Measurements from ENCODE around the gene MYLK. TPM values are rescaled to one million over a fixed set of nuclear protein-coding genes. Genes with fewer than 3 reads are reported as not detected.

The MYLK gene
- polyA plus RNA-seq, 1 donor = 296 TPM

DNA sequence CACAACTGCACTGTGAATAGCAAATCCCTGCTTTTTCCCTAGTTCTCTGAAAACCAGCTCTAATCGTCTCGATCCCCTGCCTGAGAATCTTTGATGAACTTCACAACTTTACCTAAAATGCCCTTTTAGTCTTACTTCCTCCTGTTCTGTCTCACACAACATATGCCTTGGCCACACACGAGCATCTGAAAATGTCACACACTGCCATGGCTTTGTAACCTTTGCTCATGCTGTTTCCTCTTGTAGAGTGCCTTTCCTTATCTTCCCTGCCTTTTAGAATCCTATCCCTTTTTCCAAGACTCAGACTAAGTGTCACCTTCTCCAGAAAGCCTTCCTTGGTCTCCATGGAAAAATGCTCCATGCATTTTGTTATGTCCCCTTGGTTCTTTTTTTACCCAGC is 227.9 kb downstream of the MYLK start:
- Histone ChIP-seq H3K27ac (ENCODE audit: low read length) (no peak overlapping the region), H3K36me3 (ENCODE audit: control insufficient read depth, insufficient read depth, low read length) (peaks cover 6% of the 10 kb centered on the region), H3K9me3 (ENCODE audit: control insufficient read depth, low read depth, low read length) (no peaks in the 10 kb centered on the region), H3K27me3 (ENCODE audit: control insufficient read depth, insufficient read depth, low read length) (no peaks in the 10 kb centered on the region), H3K4me3 (ENCODE audit: low read length) (no peak overlapping the region), H3K4me1 (ENCODE audit: control insufficient read depth, insufficient read depth, low read length) (peaks cover 31% of the 10 kb centered on the region)
- WGBS (ENCODE audit: insufficient coverage, low lambda C conversion rate) = 92% methylated on average over 2 of the region's 3 CpGs
- peak in 1 of 2 donors; percentile 55 for DNase-seq

DNA sequence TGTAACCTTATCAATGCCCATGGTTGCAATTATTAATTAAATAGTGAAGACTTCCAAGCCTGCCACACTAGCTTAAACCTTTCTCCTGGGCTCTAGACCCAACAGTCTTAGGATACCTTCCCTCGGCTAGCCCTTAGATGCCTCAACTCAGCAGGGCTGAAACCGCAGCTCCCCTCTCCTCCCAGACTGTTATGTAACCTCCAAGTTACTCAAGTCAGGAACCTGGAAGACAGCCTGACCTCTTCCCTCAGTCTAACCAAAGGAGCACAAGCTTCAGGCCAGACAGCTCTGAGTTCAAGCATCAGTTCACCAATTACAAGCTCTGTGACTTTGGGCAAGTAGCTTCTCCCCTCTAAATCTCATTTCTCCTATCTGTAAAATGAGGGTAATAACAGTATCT is 228.7 kb downstream of the MYLK start:
- peaks cover 6% of the 10 kb centered on the region for H3K36me3 ChIP-seq (ENCODE audit: control insufficient read depth, insufficient read depth, low read length)
- DNase-seq = no peak
- no CpG with 5 or more reads among the region's 2 CpGs for WGBS (ENCODE audit: insufficient coverage, low lambda C conversion rate)
- peaks cover 29% of the 10 kb centered on the region for H3K4me1 ChIP-seq (ENCODE audit: control insufficient read depth, insufficient read depth, low read length)
- no peak overlapping the region for H3K4me3 ChIP-seq (ENCODE audit: low read length)
- H3K27me3 ChIP-seq (ENCODE audit: control insufficient read depth, insufficient read depth, low read length) = no peaks in the 10 kb centered on the region
- no peaks in the 10 kb centered on the region for H3K9me3 ChIP-seq (ENCODE audit: control insufficient read depth, low read depth, low read length)
- no peak overlapping the region for H3K27ac ChIP-seq (ENCODE audit: low read length)

DNA sequence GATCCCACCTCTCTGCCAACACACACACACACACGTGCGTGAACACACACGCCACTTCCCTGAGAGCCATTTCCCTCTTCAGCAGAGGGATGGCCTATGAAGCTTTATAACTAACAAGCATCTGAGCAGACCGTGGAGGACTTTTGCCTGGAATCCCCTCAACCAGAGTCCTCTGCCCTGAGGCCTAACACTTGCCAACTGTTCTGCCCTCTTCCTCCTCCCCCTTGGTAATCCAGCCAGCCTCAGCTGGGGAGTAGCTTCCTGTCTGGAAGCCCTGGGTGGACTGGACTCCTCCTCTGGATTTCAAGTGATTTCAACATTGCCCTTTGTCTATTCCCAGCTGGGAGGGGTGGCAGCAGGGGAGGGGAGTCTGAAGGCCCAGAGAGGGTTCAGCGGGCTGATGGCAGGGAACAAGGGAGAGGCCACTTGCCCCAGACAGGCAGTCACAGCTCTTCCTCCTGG is 230.9 kb downstream of the MYLK start:
- no peaks in the 10 kb centered on the region for H3K9me3 ChIP-seq (ENCODE audit: control insufficient read depth, low read depth, low read length)
- H3K4me1 ChIP-seq (ENCODE audit: control insufficient read depth, insufficient read depth, low read length) = peaks cover 27% of the 10 kb centered on the region
- WGBS (ENCODE audit: insufficient coverage, low lambda C conversion rate) = no CpG with 5 or more reads among the region's 5 CpGs
- peak; percentile 82 to 93 for DNase-seq
- peak overlapping the region; percentile 39 for H3K27ac ChIP-seq (ENCODE audit: low read length)
- H3K27me3 ChIP-seq (ENCODE audit: control insufficient read depth, insufficient read depth, low read length) = no peaks in the 10 kb centered on the region
- H3K36me3 ChIP-seq (ENCODE audit: control insufficient read depth, insufficient read depth, low read length) = peaks cover 9% of the 10 kb centered on the region
- no peak overlapping the region for H3K4me3 ChIP-seq (ENCODE audit: low read length)

DNA sequence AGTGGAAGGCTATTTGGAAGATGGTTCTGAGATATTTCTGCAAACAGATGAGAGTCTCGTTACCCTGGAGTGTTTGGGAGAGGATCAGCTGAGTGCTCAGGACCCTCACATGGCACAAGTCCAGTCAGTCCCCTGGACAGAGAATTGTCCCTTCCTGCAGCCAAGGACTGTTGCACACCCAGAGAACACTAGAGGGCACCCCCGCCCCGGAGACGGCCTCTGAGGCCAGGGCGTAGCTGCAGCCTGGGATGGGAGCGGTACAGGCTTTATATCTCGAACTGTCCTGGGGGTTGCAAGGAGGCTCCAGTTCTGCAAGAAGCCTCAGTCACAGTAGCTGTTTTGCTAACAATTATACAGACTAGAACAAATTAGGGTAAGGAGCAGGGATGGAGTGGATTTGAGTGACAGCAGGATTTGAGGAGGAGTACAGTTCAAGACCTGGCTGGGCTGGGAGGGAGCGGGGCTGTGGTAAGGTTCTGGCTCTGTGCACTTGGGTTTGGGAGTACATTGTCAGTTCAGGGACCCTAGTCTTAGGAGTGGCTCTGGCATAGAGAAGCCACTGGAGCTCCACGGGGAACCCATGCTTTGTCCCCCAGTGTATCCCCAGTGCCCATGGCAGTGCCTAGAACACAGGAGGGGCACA is 231.7 kb downstream of the MYLK start:
- Histone ChIP-seq H3K4me3 (ENCODE audit: low read length) (no peak overlapping the region), H3K27ac (ENCODE audit: low read length) (peak overlapping the region; percentile 39), H3K4me1 (ENCODE audit: control insufficient read depth, insufficient read depth, low read length) (peaks cover 21% of the 10 kb centered on the region), H3K36me3 (ENCODE audit: control insufficient read depth, insufficient read depth, low read length) (peaks cover 13% of the 10 kb centered on the region), H3K27me3 (ENCODE audit: control insufficient read depth, insufficient read depth, low read length) (no peaks in the 10 kb centered on the region), H3K9me3 (ENCODE audit: control insufficient read depth, low read depth, low read length) (no peaks in the 10 kb centered on the region)
- peak; percentile 62 to 67 for DNase-seq
- WGBS (ENCODE audit: insufficient coverage, low lambda C conversion rate) = no CpG with 5 or more reads among the region's 9 CpGs

DNA sequence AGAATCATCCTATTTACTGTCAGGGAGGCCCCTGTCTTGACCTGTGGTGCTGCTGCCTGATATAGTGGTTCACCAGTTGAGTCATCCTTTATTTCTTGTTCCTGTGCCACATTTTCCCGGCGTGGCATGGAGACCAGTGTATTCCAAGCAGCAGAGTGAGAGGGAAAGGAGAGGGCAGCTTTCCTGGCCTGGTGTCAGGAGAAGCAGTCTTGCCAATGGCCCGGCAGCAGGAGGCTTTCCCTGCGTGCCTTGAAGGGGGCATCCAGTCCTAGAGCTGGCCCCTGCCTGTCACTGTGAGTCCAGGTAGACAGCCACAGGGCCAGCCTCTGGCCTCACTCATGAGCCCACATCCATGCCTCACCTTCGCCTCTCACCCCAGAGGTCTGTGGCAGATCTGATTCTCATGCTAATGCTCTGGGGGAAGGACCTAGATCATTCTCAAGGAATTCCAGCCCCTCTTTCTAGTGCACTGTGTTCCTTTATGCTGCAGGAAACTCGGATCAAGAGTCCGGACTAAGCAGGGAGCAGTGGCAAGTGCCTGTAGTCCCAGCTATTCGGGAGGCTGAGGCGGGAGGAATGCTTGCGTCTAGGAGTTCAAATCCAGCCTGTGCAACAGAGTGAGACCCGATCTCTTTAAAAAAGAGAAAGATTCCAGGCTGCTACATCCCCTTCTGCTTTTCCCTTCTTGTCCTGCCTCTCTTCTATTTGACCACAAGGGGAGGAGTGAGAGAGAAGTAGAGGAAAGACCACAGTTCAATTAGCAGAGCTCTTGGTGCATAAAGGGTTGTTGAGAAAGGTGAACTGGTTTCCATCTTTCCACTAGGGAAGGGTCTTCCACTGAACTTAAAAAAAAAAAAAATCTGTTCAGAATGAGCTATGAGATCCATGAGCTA is 232.4 kb downstream of the MYLK start:
- H3K4me1 ChIP-seq (ENCODE audit: control insufficient read depth, insufficient read depth, low read length) = peaks cover 16% of the 10 kb centered on the region
- H3K27ac ChIP-seq (ENCODE audit: low read length) = no peak overlapping the region
- no peak overlapping the region for H3K4me3 ChIP-seq (ENCODE audit: low read length)
- H3K27me3 ChIP-seq (ENCODE audit: control insufficient read depth, insufficient read depth, low read length) = no peaks in the 10 kb centered on the region
- no peak for DNase-seq
- no CpG with 5 or more reads among the region's 11 CpGs for WGBS (ENCODE audit: insufficient coverage, low lambda C conversion rate)
- H3K36me3 ChIP-seq (ENCODE audit: control insufficient read depth, insufficient read depth, low read length) = peaks cover 15% of the 10 kb centered on the region
- H3K9me3 ChIP-seq (ENCODE audit: control insufficient read depth, low read depth, low read length) = no peaks in the 10 kb centered on the region

DNA sequence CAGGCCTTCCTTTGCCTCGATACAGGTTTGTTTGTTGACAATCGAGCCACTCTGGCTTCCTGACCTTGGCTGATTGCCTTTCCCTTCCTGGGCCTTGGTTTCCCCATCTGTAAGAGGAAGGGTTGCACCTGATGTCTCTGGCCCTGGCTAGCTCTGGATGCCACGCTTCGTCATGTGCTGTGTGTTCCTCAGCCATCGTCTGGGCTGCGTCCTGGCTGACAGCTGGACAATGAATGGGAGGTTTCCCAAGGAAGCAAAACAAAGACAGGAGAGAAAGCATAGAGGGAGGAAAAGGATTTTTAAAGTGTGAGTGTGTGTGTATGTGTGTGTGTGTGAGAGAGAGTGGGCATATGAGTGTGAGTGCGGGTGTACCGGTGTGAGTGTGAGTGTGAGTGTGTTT is 234.0 kb downstream of the MYLK start:
- Histone ChIP-seq H3K27ac (ENCODE audit: low read length) (no peak overlapping the region), H3K9me3 (ENCODE audit: control insufficient read depth, low read depth, low read length) (no peaks in the 10 kb centered on the region), H3K36me3 (ENCODE audit: control insufficient read depth, insufficient read depth, low read length) (peaks cover 19% of the 10 kb centered on the region), H3K27me3 (ENCODE audit: control insufficient read depth, insufficient read depth, low read length) (no peaks in the 10 kb centered on the region), H3K4me3 (ENCODE audit: low read length) (no peak overlapping the region), H3K4me1 (ENCODE audit: control insufficient read depth, insufficient read depth, low read length) (peaks cover 16% of the 10 kb centered on the region)
- 100% methylated on average over 2 of the region's 8 CpGs for WGBS (ENCODE audit: insufficient coverage, low lambda C conversion rate)
- DNase-seq = no peak

DNA sequence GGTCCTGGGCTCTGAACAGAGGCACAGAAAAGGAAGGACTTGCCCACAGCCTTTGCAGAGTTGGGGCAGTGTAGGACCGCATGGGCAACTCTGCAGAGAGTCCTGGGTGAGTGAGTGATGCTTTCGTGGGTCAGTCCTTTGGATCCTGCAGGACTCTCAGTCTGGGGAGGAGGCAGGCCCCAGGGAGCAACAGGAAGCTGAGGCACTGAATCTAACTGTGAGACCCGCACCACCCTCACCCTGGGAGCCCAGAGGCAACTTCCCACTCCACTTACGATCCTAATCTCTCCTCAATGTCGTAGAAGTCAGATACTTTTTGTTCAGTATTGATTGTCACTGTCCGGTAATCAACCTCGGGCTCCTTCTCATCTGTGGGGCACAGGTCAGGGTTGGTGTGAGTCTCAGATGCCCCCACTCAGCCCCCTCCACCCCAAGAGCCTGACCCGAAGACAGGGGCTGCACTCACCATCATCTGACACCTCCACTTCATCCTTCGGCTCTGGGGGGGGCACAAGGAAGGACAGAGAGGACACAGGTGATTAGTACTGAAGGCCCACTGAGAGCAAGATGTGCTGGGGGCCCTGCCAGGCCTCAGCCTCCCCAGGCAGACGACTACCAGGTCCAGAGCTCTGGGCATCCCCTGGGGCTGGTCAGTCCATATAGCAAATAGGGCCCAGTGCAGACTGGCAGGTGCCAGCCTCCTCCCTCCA is 235.3 kb downstream of the MYLK start:
- Histone ChIP-seq H3K27ac (ENCODE audit: low read length) (no peak overlapping the region), H3K4me3 (ENCODE audit: low read length) (no peak overlapping the region), H3K27me3 (ENCODE audit: control insufficient read depth, insufficient read depth, low read length) (no peaks in the 10 kb centered on the region), H3K36me3 (ENCODE audit: control insufficient read depth, insufficient read depth, low read length) (peaks cover 19% of the 10 kb centered on the region), H3K9me3 (ENCODE audit: control insufficient read depth, low read depth, low read length) (no peaks in the 10 kb centered on the region), H3K4me1 (ENCODE audit: control insufficient read depth, insufficient read depth, low read length) (peaks cover 14% of the 10 kb centered on the region)
- WGBS (ENCODE audit: insufficient coverage, low lambda C conversion rate) = no CpG with 5 or more reads among the region's 10 CpGs
- DNase-seq = no peak

DNA sequence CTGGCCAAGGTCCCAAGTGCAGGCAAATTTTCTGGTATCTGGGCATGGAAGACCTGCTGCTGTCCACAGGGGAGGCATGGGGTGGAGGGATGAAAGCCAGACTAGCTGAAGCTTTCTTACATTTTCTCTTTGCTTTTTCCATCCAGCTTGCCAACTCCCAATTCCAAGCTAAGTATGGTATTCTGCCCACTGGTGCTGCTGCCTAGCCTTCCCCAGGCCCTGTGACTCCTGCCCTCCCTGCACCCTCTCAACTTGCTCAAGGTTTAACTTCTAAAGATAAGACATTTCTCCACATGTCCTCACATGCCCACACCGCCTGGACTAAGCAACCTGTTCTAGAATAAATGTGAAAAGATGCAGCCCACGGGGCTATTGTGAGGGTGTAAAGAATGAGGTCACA is 239.8 kb downstream of the MYLK start:
- DNase-seq = no peak
- peaks cover 21% of the 10 kb centered on the region for H3K36me3 ChIP-seq (ENCODE audit: control insufficient read depth, insufficient read depth, low read length)
- no peaks in the 10 kb centered on the region for H3K27me3 ChIP-seq (ENCODE audit: control insufficient read depth, insufficient read depth, low read length)
- no peak overlapping the region for H3K4me3 ChIP-seq (ENCODE audit: low read length)
- H3K4me1 ChIP-seq (ENCODE audit: control insufficient read depth, insufficient read depth, low read length) = peaks cover 5% of the 10 kb centered on the region
- H3K27ac ChIP-seq (ENCODE audit: low read length) = no peak overlapping the region
- no CpG with 5 or more reads among the region's 2 CpGs for WGBS (ENCODE audit: insufficient coverage, low lambda C conversion rate)
- peaks cover 4% of the 10 kb centered on the region for H3K9me3 ChIP-seq (ENCODE audit: control insufficient read depth, low read depth, low read length)

DNA sequence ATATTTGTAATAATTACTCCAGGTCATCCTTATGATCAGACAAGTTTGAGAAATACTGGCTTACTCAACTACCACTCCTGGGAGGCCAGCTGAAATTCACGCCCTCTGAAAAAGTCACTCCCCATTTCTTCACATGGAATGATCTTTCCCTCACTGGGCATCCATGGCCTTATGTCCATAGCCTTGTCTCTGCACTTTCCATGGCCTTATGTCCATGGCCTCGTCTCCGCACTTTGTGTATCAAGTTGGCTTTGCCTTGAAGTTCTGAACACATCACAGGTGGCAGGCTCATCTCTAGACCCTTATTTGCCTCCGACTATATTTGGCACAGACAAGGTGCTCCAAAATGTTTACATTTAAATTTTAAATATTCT is 241.2 kb downstream of the MYLK start:
- no peak overlapping the region for H3K27ac ChIP-seq (ENCODE audit: low read length)
- no peak for DNase-seq
- peaks cover 5% of the 10 kb centered on the region for H3K4me1 ChIP-seq (ENCODE audit: control insufficient read depth, insufficient read depth, low read length)
- no peaks in the 10 kb centered on the region for H3K27me3 ChIP-seq (ENCODE audit: control insufficient read depth, insufficient read depth, low read length)
- WGBS (ENCODE audit: insufficient coverage, low lambda C conversion rate) = no CpG with 5 or more reads among the region's 4 CpGs
- H3K4me3 ChIP-seq (ENCODE audit: low read length) = no peak overlapping the region
- H3K9me3 ChIP-seq (ENCODE audit: control insufficient read depth, low read depth, low read length) = peaks cover 4% of the 10 kb centered on the region
- H3K36me3 ChIP-seq (ENCODE audit: control insufficient read depth, insufficient read depth, low read length) = peaks cover 26% of the 10 kb centered on the region

DNA sequence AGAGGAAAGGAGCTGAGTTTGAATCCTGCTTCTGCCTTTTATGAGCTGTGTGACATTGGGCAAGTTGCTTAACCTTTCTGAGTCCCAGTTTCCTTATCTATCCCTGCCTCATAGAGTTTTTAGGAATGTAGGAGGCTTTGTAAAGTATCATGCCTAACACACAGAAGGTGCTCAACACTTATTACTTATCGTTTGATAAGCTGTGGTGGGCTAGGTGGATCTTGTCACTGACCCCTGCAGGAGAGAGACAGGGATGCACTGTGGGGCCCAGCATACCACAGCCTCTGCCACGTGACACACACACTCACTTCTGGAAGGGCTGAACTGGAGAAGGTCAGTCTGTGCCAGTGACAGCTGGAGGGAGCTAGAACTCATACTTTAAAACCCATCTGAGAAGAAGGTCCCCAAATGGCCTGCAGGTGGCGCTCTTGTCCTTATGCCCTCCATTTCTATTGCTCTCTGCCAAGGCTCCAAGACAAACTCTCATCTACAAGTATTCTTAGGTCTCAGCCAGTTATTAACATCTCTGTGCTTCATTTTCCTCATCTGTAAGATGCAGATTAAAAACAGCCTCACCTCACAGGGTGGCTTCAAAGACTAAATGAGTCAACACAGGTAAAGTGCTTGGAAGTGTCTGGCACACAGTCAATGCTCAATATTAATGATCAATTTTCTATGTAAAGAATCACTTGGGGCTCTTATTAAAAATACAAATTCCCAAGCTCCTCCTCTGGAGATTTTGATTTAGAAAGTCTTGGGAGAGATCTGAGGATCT is 241.8 kb downstream of the MYLK start:
- Histone ChIP-seq H3K27me3 (ENCODE audit: control insufficient read depth, insufficient read depth, low read length) (no peaks in the 10 kb centered on the region), H3K4me3 (ENCODE audit: low read length) (no peak overlapping the region), H3K4me1 (ENCODE audit: control insufficient read depth, insufficient read depth, low read length) (peaks cover 5% of the 10 kb centered on the region), H3K9me3 (ENCODE audit: control insufficient read depth, low read depth, low read length) (peaks cover 4% of the 10 kb centered on the region), H3K27ac (ENCODE audit: low read length) (no peak overlapping the region), H3K36me3 (ENCODE audit: control insufficient read depth, insufficient read depth, low read length) (peaks cover 30% of the 10 kb centered on the region)
- DNase-seq = peak; percentile 88 to 92
- no CpG with 5 or more reads among the region's 3 CpGs for WGBS (ENCODE audit: insufficient coverage, low lambda C conversion rate)
